GM12878 (cell line): ENCODE measurements around the gene CDKL4. TPM values are rescaled to one million over a fixed set of nuclear protein-coding genes. Genes with fewer than 3 reads are reported as not detected.

Experiments
- ATAC-seq: fragments of 200-7000 bp; cut with Tn5 transposase; 3 replicates; pipeline ENCODE4 v1.9.1; 2020; ENCODE audit warnings: mild to moderate bottlenecking, moderate library complexity
- BruUV-seq: library from RNA; stranded (reverse); fragments of 400-500 nt; replicated peaks from 2 replicates; lab custom pipeline; 2021; lab: Mats Ljungman, UMichigan
- CTCF ChIA-PET: fragments of 300-600 bp; sonication (Branson Sonifier 250); formaldehyde crosslinking; extraction: SDS; loops from one replicate; lab custom pipeline; 2021; ENCODE audit warnings: inconsistent platforms; lab: Yijun Ruan, JAX
- POLR2A ChIA-PET: fragments of 350-600 bp; formaldehyde crosslinking; extraction: SDS; loops from one replicate; lab custom pipeline; 2021; ENCODE audit warnings: inconsistent platforms; lab: Charles Lee
- RAD21 ChIA-PET: fragments of 300-600 bp; sonication (Branson Sonifier 250); formaldehyde crosslinking; loops from one replicate; lab custom pipeline; 2023; ENCODE audit warnings: antibody characterized with exemption; ENCODE audit not compliant: unreplicated experiment; lab: Charles Lee
- SMC1A ChIA-PET: fragments of 300-600 bp; sonication (Branson Sonifier 250); formaldehyde crosslinking; loops from one replicate; lab custom pipeline; 2023; ENCODE audit not compliant: unreplicated experiment, uncharacterized antibody; lab: Charles Lee
- DNase-seq: peaks from one replicate; pipeline ENCODE4 v3.0.0-alpha.2; 2011; ENCODE audit warnings: low read depth, low spot score
- FAIRE-seq: peaks from 3 replicates; lab custom pipeline; 2011; peaks lifted over from hg19 to GRCh38; lab: Jason Lieb, UNC
- H2AFZ ChIP-seq: 2 replicates; pipeline ENCODE4 v1.6.0; 2011; ENCODE audit warnings: low read depth, low read length, control low read depth; ENCODE audit not compliant: control insufficient read depth
- H3K27ac ChIP-seq: 2 replicates; pipeline ENCODE4 v1.5.1; 2011; ENCODE audit warnings: control low read depth; ENCODE audit not compliant: control insufficient read depth, insufficient read depth
- H3K27me3 ChIP-seq, 2 experiments: replicated peaks in 1 of 2; 2 replicates each; pipeline versions ENCODE4 v1.6.0 to v1.6.1; 2011; ENCODE audit warnings: low read length in 1 of 2; ENCODE audit not compliant: control insufficient read depth in 2 of 2, insufficient read depth in 2 of 2
- H3K36me3 ChIP-seq, 2 experiments: 2 replicates each; pipeline ENCODE4 v1.5.1; 2011; ENCODE audit warnings: low read length in 1 of 2; ENCODE audit not compliant: control insufficient read depth in 2 of 2, insufficient read depth in 2 of 2
- H3K4me1 ChIP-seq: 2 replicates; pipeline ENCODE4 v1.6.1; 2011; ENCODE audit warnings: mild to moderate bottlenecking, low read length, moderate library complexity, mixed read lengths; ENCODE audit not compliant: control insufficient read depth, insufficient read depth
- H3K4me2 ChIP-seq: 2 replicates; pipeline ENCODE4 v1.6.0; 2011; ENCODE audit warnings: control low read depth; ENCODE audit not compliant: control insufficient read depth, insufficient read depth
- H3K4me3 ChIP-seq: fragments of 200-600 bp; sonication (generic); 2 replicates; pipeline ENCODE4 v1.5.1; 2016
- H3K79me2 ChIP-seq: 2 replicates; pipeline ENCODE4 v1.6.0; 2011; ENCODE audit warnings: low read length; ENCODE audit not compliant: control insufficient read depth, insufficient read depth
- H3K9ac ChIP-seq: 2 replicates; pipeline ENCODE4 v1.8.0; 2011; ENCODE audit warnings: low read length, control low read depth, mixed read lengths; ENCODE audit not compliant: control insufficient read depth, insufficient read depth
- H3K9me3 ChIP-seq: replicated peaks from 3 replicates; pipeline ENCODE4 v1.5.1; 2011; ENCODE audit warnings: mild to moderate bottlenecking, low read length; ENCODE audit not compliant: control insufficient read depth, insufficient read depth
- H4K20me1 ChIP-seq: 2 replicates; pipeline ENCODE4 v1.6.0; 2011; ENCODE audit not compliant: control insufficient read depth, insufficient read depth
- ATF3 ChIP-seq: IDR thresholded peaks from 2 replicates; pipeline ENCODE4 v1.6.1; 2011; ENCODE audit warnings: low read depth, mild to moderate bottlenecking, low read length, moderate library complexity, borderline replicate concordance; ENCODE audit errors: extremely low read depth
- BRCA1 ChIP-seq: IDR thresholded peaks from 2 replicates; pipeline ENCODE4 v1.6.1; 2011; ENCODE audit warnings: low read depth, low read length, improper control_type of control experiment
- CHD2 ChIP-seq: IDR thresholded peaks from 2 replicates; pipeline ENCODE4 v1.6.1; 2011; ENCODE audit warnings: low read depth, low read length, improper control_type of control experiment, borderline replicate concordance
- EP300 ChIP-seq, 2 experiments: fragments of 150-350 bp in 1 of 2; IDR thresholded peaks; 2 replicates each; pipeline ENCODE4 v1.6.1; 2011 to 2012; ENCODE audit warnings: low read depth in 2 of 2, low read length in 2 of 2, borderline replicate concordance in 1 of 2, improper control_type of control experiment in 1 of 2, inconsistent platforms in 1 of 2; ENCODE audit not compliant: control insufficient read depth in 1 of 2
- FOXK2 ChIP-seq: fragments of 450-650 bp; IDR thresholded peaks from 2 replicates; pipeline ENCODE4 v1.6.1; 2017; ENCODE audit warnings: mild to moderate bottlenecking, moderate library complexity
- GABPA ChIP-seq: IDR thresholded peaks from 2 replicates; pipeline ENCODE4 v1.6.1; 2014; ENCODE audit warnings: antibody characterized with exemption, low read depth, mild to moderate bottlenecking, inconsistent platforms
- LARP7 ChIP-seq: fragments of 450-650 bp; IDR thresholded peaks from 2 replicates; pipeline ENCODE4 v1.6.1; 2017; ENCODE audit warnings: mild to moderate bottlenecking
- PBX3 ChIP-seq: IDR thresholded peaks from 2 replicates; pipeline ENCODE4 v1.6.1; 2011; ENCODE audit warnings: mild to moderate bottlenecking, low read depth, low read length, moderate library complexity; ENCODE audit not compliant: insufficient replicate concordance
- RCOR1 ChIP-seq: conservative IDR thresholded peaks from 2 replicates; pipeline ENCODE4 v1.6.1; 2012; ENCODE audit warnings: low read depth, low read length, improper control_type of control experiment
- SIX5 ChIP-seq: IDR thresholded peaks from 2 replicates; pipeline ENCODE4 v1.6.1; 2011; ENCODE audit warnings: mild to moderate bottlenecking, low read depth, low read length, moderate library complexity; ENCODE audit not compliant: severe bottlenecking
- SMC3 ChIP-seq: IDR thresholded peaks from 2 replicates; pipeline ENCODE4 v1.6.1; 2011; ENCODE audit warnings: low read length, improper control_type of control experiment, borderline replicate concordance
- STAT1 ChIP-seq: fragments of 450-650 bp; conservative IDR thresholded peaks from 2 replicates; pipeline ENCODE4 v1.6.1; 2014; ENCODE audit warnings: antibody characterized with exemption, mild to moderate bottlenecking
- SUZ12 ChIP-seq: fragments of 200-600 bp; sonication (generic); IDR thresholded peaks from one replicate; pipeline ENCODE4 v1.6.1; 2018; ENCODE audit warnings: antibody characterized with exemption, mild to moderate bottlenecking; ENCODE audit not compliant: unreplicated experiment
- TAF1 ChIP-seq: IDR thresholded peaks from 2 replicates; pipeline ENCODE4 v1.6.1; 2011; ENCODE audit warnings: mild to moderate bottlenecking, low read depth, low read length, borderline replicate concordance
- TBL1XR1 ChIP-seq: IDR thresholded peaks from 2 replicates; pipeline ENCODE4 v1.6.1; 2012; ENCODE audit warnings: low read depth, low read length, improper control_type of control experiment
- ZNF217 ChIP-seq: fragments of 450-650 bp; IDR thresholded peaks from 2 replicates; pipeline ENCODE4 v1.6.1; 2017; ENCODE audit warnings: antibody characterized with exemption, mild to moderate bottlenecking
- ZNF622 ChIP-seq: fragments of 450-650 bp; IDR thresholded peaks from 2 replicates; pipeline ENCODE4 v1.6.1; 2017; ENCODE audit warnings: mild to moderate bottlenecking, inconsistent platforms
- ZSCAN29 ChIP-seq: fragments of 450-650 bp; IDR thresholded peaks from 2 replicates; pipeline ENCODE4 v1.6.1; 2017; ENCODE audit warnings: mild to moderate bottlenecking, moderate library complexity
- WGBS: methylation state at CpG from one replicate; pipeline ENCODE4 v1.1.6; 2016; ENCODE audit warnings: low lambda C conversion rate; ENCODE audit not compliant: insufficient replicate concordance, insufficient coverage; ENCODE audit errors: missing lambda C conversion rate; 5-methylcytosine and 5-hydroxymethylcytosine counted together
- in situ Hi-C: fragments of 300-500 bp; cut with MboI; formaldehyde crosslinking; loops from 9 replicates; pipeline ENCODE4 v1.14.3; 2018; ENCODE audit warnings: mixed read lengths
- intact Hi-C: fragments of 100-400 bp; cut with micrococcal nuclease; formaldehyde crosslinking; loops from one replicate; pipeline ENCODE4 v1.14.2; 2022; ENCODE audit not compliant: unreplicated experiment
- polyA plus RNA-seq, 11 experiments: library from polyadenylated mRNA; depleted of rRNA in 4 of 11; unstranded in 6 of 11; stranded (reverse) in 5 of 11; fragments of >200 nt; fragmentation: Nextera tagmentation in 4 of 11; fragmentation: Illumina TruSeq in 1 of 11; extraction: Ambion mirVana in 4 of 11; extraction: Trizol in 1 of 11; gene quantifications; 1 replicate in 1 of 11; 2 replicates in 10 of 11; pipeline versions ENCODE4 v1.2.1 to v1.2.3, GENCODE V29; 2011 to 2016; ENCODE audit warnings: inconsistent platforms in 2 of 11, missing spikeins in 2 of 11, low read depth in 1 of 11
- total RNA-seq, 4 experiments: library from RNA; depleted of rRNA in 3 of 4; stranded (reverse); fragments of >200 nt in 3 of 4; fragmentation: Illumina TruSeq in 1 of 4; extraction: Trizol in 1 of 4; gene quantifications; 2 replicates each; pipeline versions ENCODE4 v1.2.1 to v1.2.3, GENCODE V29; 2013 to 2021

The CDKL4 gene
- total and polyA plus RNA-seq, 10 of the 15 experiments (the other 5 are each of a cell fraction or from before 2014, with no cell fraction given): not detected

DNA sequence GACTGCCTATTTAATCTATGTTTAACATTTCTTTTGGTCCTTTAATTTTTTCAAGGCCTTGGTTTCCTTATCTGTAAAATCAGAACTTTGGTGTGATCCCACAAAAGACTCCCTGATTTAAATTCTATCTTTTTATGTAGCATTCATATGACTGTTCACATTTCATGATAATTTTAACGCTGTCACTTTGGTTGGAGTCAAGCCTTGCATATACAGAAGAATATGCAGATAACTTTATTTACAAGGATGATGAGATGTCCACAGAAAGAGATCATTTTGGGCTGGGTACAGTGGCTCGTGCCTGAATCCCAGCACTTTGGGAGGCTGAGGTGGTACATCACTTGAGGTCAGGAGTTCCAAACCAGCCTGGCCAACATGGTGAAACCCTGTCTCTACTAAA, 84.5 kb downstream of the CDKL4 start:
- Histone ChIP-seq H3K4me1 (no peaks in the 10 kb centered on the region), H3K4me3 (no peak overlapping the region), H3K36me3 (no peaks in the 10 kb centered on the region), H4K20me1 (no peaks in the 10 kb centered on the region), H3K79me2 (no peaks in the 10 kb centered on the region), H3K27ac (no peak overlapping the region), H3K9ac (no peak overlapping the region), H2AFZ (no peak overlapping the region), H3K27me3 (no peaks in the 10 kb centered on the region), H3K4me2 (no peak overlapping the region), H3K9me3 (no peaks in the 10 kb centered on the region)
- ChIA-PET POLR2A (no interaction called here), CTCF (no interaction called here), RAD21 (no interaction called here), SMC1A (no interaction called here)
- ATAC-seq (no peak), DNase-seq (no peak), FAIRE-seq (no peak)
- in situ Hi-C loops: no loop called here
- TF ChIP-seq GABPA (no peak), BRCA1 (no peak), SUZ12 (no peak), ATF3 (no peak), LARP7 (no peak), RCOR1 (no peak), FOXK2 (no peak), ZNF622 (no peak), ZNF217 (no peak), CHD2 (no peak), EP300 (IDR thresholded peaks at IDR 0.05; ENCODE audit: borderline replicate concordance in 1 of 2, control insufficient read depth in 1 of 2, low read depth in 2 of 2, low read length in 2 of 2) (no peak), ZSCAN29 (no peak), PBX3 (no peak), TAF1 (no peak), SIX5 (no peak), TBL1XR1 (no peak), STAT1 (no peak), SMC3 (no peak)
- WGBS: 20% methylated on average over 2 of the region's 2 CpGs
- intact Hi-C loops: no loop called here
- no TSS peak for BruUV-seq
